Lower leg skin (tissue), 4 donors: ENCODE results near the gene ZMIZ2. TPM values are rescaled to one million over a fixed set of nuclear protein-coding genes. Genes with fewer than 3 reads are reported as not detected.
"Not testable (repeated sequence)": the region's sequence is repeated elsewhere in the genome, so short reads cannot be mapped to it uniquely, and the experiment has no call there.

Source experiments
- DNase-seq, 2 donors: peaks; one replicate each; pipeline ENCODE4 v3.0.0-alpha.2; 2019; ENCODE audit warnings: low spot score in 2 of 2
- H3K4me3 ChIP-seq: fragments of 200-600 bp; sonication (generic); 2 replicates; pipeline ENCODE4 v1.5.1; 2017; ENCODE audit warnings: mild to moderate bottlenecking, low read depth; ENCODE audit not compliant: poor library complexity, severe bottlenecking
- CTCF ChIP-seq, 3 donors: fragments of 450-650 bp; IDR thresholded peaks; one replicate each; pipeline ENCODE4 v1.5.1; 2016; ENCODE audit warnings: antibody characterized with exemption in 3 of 3, mild to moderate bottlenecking in 3 of 3, moderate library complexity in 2 of 3
- POLR2A ChIP-seq, 2 donors: fragments of 450-650 bp; IDR thresholded peaks; one replicate each; pipeline ENCODE4 v1.6.1; 2016 to 2017; ENCODE audit warnings: antibody characterized with exemption in 2 of 2, mild to moderate bottlenecking in 1 of 2, moderate library complexity in 1 of 2
- WGBS, 2 donors: methylation state at CpG; one replicate each; pipeline ENCODE4 v1.1.5; 2018; 5-methylcytosine and 5-hydroxymethylcytosine counted together
- intact Hi-C: fragments of 100-400 bp; cut with DNase I; formaldehyde crosslinking; loops from one replicate; pipeline ENCODE4 v1.15.0; 2023; ENCODE audit warnings: low total_unique reads
- total RNA-seq, 4 donors: library from RNA; depleted of rRNA; stranded (reverse); fragments of >200 nt; gene quantifications; one replicate each; pipeline ENCODE4 v1.1.0, GENCODE V29; 2016

Gene ZMIZ2
- total RNA-seq, 4 donors from 2014 or later: 21.1 to 36.0 (median 24.7) TPM

- intact Hi-C loops: no loop called here
- no peak for DNase-seq
- TF ChIP-seq CTCF (IDR thresholded peaks at IDR 0.05) (no peak), POLR2A (IDR thresholded peaks at IDR 0.05) (no peak)
- WGBS, 2 donors: 56 to 67% methylated on average over 6 of the region's 6 CpGs
- H3K4me3 ChIP-seq: no peak overlapping the region
These were observed 21.3 kb upstream of the ZMIZ2 start for GRCh38 chr7:44727158-44727936.

GRCh38 chr7:44727937-44728262 is 20.7 kb upstream of the ZMIZ2 start:
- H3K4me3 ChIP-seq: no peak overlapping the region
- 92 to 96% methylated on average over 1 of the region's 1 CpG for WGBS, 2 donors
- TF ChIP-seq CTCF (IDR thresholded peaks at IDR 0.05): no peak
- no peak for TF ChIP-seq POLR2A (IDR thresholded peaks at IDR 0.05)
- intact Hi-C loops: no loop called here
- no peak for DNase-seq

- WGBS, 2 donors: 78 to 92% methylated on average over 9 to 12 of the region's 12 CpGs
- DNase-seq: no peak
- TF ChIP-seq POLR2A (IDR thresholded peaks at IDR 0.05): no peak
- no peak for TF ChIP-seq CTCF (IDR thresholded peaks at IDR 0.05)
- H3K4me3 ChIP-seq: no peak overlapping the region
- intact Hi-C loops: no loop called here
These were observed 18.6 kb upstream of the ZMIZ2 start for GRCh38 chr7:44729949-44730590.

- intact Hi-C loops, DNase-seq, H3K4me3 ChIP-seq: not testable (repeated sequence)
- WGBS, 2 donors: 93 to 94% methylated on average over 6 of the region's 6 CpGs
These were observed 15.7 kb upstream of the ZMIZ2 start for GRCh38 chr7:44732971-44733370.

GRCh38 chr7:44733708-44734481 is 14.8 kb upstream of the ZMIZ2 start:
- WGBS, 2 donors: 49 to 70% methylated on average over 5 of the region's 5 CpGs
- intact Hi-C loops: no loop called here
- no peak for DNase-seq
- TF ChIP-seq CTCF (IDR thresholded peaks at IDR 0.05) (no peak), POLR2A (IDR thresholded peaks at IDR 0.05) (no peak)
- no peak overlapping the region for H3K4me3 ChIP-seq
